Endothelial cell (in vitro differentiated cells): Measurements from ENCODE around the gene SCGB1C2. TPM values are rescaled to one million over a fixed set of nuclear protein-coding genes. Genes with fewer than 3 reads are reported as not detected.

ENCODE experiments used
- DNase-seq: peaks from one replicate; pipeline ENCODE4 v3.0.0; 2021; ENCODE audit warnings: low spot score
- H3K27ac Mint-ChIP-seq: one replicate; pipeline ENCODE4 v1.8.0; 2021; ENCODE audit warnings: mixed read lengths, inconsistent platforms; ENCODE audit not compliant: unreplicated experiment
- H3K27me3 Mint-ChIP-seq: one replicate; pipeline ENCODE4 v1.8.0; 2021; ENCODE audit warnings: mild to moderate bottlenecking, moderate library complexity, mixed read lengths, inconsistent platforms; ENCODE audit not compliant: unreplicated experiment
- H3K36me3 Mint-ChIP-seq: one replicate; pipeline ENCODE4 v1.8.0; 2021; ENCODE audit warnings: mild to moderate bottlenecking, low read depth, mixed read lengths, inconsistent platforms; ENCODE audit not compliant: unreplicated experiment
- H3K4me1 Mint-ChIP-seq: one replicate; pipeline ENCODE4 v1.8.0; 2021; ENCODE audit warnings: mild to moderate bottlenecking, mixed read lengths, inconsistent platforms; ENCODE audit not compliant: unreplicated experiment
- H3K4me3 Mint-ChIP-seq: one replicate; pipeline ENCODE4 v1.8.0; 2021; ENCODE audit warnings: mild to moderate bottlenecking, mixed read lengths, inconsistent platforms; ENCODE audit not compliant: unreplicated experiment
- H3K9me3 Mint-ChIP-seq: one replicate; pipeline ENCODE4 v1.8.0; 2021; ENCODE audit warnings: mixed read lengths, inconsistent platforms; ENCODE audit not compliant: unreplicated experiment
- total RNA-seq: library from RNA; stranded (reverse); fragmentation: NEBNext Ultra II Directional; extraction: Animal tissue kit (Norgen Biotek cat#: 25700); gene quantifications from one replicate; pipeline ENCODE4 v1.2.1, GENCODE V29; 2021; ENCODE audit not compliant: unreplicated experiment
- TF ChIP-seq, protein P1 (sequence below): fragments of 200-600 bp; sonication (generic); IDR thresholded peaks from one replicate; pipeline ENCODE4 v1.5.0; 2021; ENCODE audit warnings: antibody characterized with exemption; ENCODE audit not compliant: unreplicated experiment

The SCGB1C2 gene
- total RNA-seq, 1 donor from 2014 or later, result not detected

- H3K36me3 Mint-ChIP-seq, result no peaks in the 10 kb centered on the region
- no peak for DNase-seq
- no peak overlapping the region for H3K27ac Mint-ChIP-seq
- no peaks in the 10 kb centered on the region for H3K4me1 Mint-ChIP-seq
- no peaks in the 10 kb centered on the region for H3K9me3 Mint-ChIP-seq
- peaks cover 9% of the 10 kb centered on the region for H3K27me3 Mint-ChIP-seq
- TF ChIP-seq, protein P1, sequence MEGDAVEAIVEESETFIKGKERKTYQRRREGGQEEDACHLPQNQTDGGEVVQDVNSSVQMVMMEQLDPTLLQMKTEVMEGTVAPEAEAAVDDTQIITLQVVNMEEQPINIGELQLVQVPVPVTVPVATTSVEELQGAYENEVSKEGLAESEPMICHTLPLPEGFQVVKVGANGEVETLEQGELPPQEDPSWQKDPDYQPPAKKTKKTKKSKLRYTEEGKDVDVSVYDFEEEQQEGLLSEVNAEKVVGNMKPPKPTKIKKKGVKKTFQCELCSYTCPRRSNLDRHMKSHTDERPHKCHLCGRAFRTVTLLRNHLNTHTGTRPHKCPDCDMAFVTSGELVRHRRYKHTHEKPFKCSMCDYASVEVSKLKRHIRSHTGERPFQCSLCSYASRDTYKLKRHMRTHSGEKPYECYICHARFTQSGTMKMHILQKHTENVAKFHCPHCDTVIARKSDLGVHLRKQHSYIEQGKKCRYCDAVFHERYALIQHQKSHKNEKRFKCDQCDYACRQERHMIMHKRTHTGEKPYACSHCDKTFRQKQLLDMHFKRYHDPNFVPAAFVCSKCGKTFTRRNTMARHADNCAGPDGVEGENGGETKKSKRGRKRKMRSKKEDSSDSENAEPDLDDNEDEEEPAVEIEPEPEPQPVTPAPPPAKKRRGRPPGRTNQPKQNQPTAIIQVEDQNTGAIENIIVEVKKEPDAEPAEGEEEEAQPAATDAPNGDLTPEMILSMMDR, result no peak
- H3K4me3 Mint-ChIP-seq, result no peak overlapping the region
Measured at GRCh38 chr17:173166-173911, 36.0 kb downstream of the SCGB1C2 start.

GRCh38 chr17:177155-177554, 39.8 kb downstream of the SCGB1C2 start:
- H3K9me3 Mint-ChIP-seq, result no peaks in the 10 kb centered on the region
- no peak overlapping the region for H3K27ac Mint-ChIP-seq
- H3K4me3 Mint-ChIP-seq, result no peak overlapping the region
- H3K27me3 Mint-ChIP-seq, result peaks cover 13% of the 10 kb centered on the region
- H3K4me1 Mint-ChIP-seq, result peaks cover 3% of the 10 kb centered on the region
- DNase-seq, result no peak
- H3K36me3 Mint-ChIP-seq, result peaks cover 2% of the 10 kb centered on the region
- TF ChIP-seq, protein P1, result no peak

DNA sequence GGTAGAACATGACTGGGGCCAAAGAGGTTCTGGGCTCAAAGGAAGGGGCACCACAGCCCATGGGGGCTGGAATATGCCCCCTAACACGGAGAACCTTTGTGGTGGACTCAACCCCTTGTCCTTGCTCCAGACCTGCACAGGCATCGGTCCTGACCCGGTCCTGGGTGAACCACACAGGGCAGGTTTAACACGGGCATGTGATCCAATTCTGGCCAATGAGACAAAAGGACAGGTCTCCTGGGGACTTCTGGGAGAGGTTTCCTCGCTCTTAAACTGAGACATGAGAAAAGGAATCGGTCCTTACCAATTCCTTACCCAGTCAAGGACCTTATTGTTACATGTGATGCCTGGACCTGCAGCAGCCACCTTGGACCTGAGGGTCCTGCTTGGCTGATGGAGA, 40.4 kb downstream of the SCGB1C2 start:
- Mint-ChIP-seq H3K27me3 (peaks cover 17% of the 10 kb centered on the region), H3K4me3 (no peak overlapping the region), H3K4me1 (peaks cover 4% of the 10 kb centered on the region), H3K27ac (no peak overlapping the region), H3K9me3 (no peaks in the 10 kb centered on the region), H3K36me3 (peaks cover 4% of the 10 kb centered on the region)
- no peak for DNase-seq
- TF ChIP-seq, protein P1, result no peak

- H3K36me3 Mint-ChIP-seq, result peaks cover 4% of the 10 kb centered on the region
- no peak overlapping the region for H3K27ac Mint-ChIP-seq
- TF ChIP-seq, protein P1, result no peak
- peaks cover 19% of the 10 kb centered on the region for H3K27me3 Mint-ChIP-seq
- no peak for DNase-seq
- peaks cover 4% of the 10 kb centered on the region for H3K4me1 Mint-ChIP-seq
- H3K4me3 Mint-ChIP-seq, result no peak overlapping the region
- no peaks in the 10 kb centered on the region for H3K9me3 Mint-ChIP-seq
Measured at GRCh38 chr17:178292-179065, 41.1 kb downstream of the SCGB1C2 start.

- DNase-seq, result no peak
- H3K27ac Mint-ChIP-seq, result no peak overlapping the region
- peaks cover 18% of the 10 kb centered on the region for H3K27me3 Mint-ChIP-seq
- H3K9me3 Mint-ChIP-seq, result no peaks in the 10 kb centered on the region
- TF ChIP-seq, protein P1, result no peak
- peaks cover 4% of the 10 kb centered on the region for H3K4me1 Mint-ChIP-seq
- H3K4me3 Mint-ChIP-seq, result no peak overlapping the region
- peaks cover 7% of the 10 kb centered on the region for H3K36me3 Mint-ChIP-seq
Measured at GRCh38 chr17:179066-179432, 41.7 kb downstream of the SCGB1C2 start.
